Measurements from ENCODE around the gene RPS17.

The RPS17 gene

GRCh38 chr15:82540984-82541431 is 751 bp upstream of the RPS17 start:
- no peaks in the 10 kb centered on the region for H3K9me3 ChIP-seq
- peaks cover 25 to 27% of the 10 kb centered on the region in 2 experiments for H3K4me1 ChIP-seq (ENCODE audit: control insufficient read depth in 1 of 2, insufficient read depth in 1 of 2, low read depth in 1 of 2, low read length in 1 of 2)
- H3K27ac ChIP-seq, result peak overlapping the region; percentile 80
- peaks cover 18% of the 10 kb centered on the region for H3K27me3 ChIP-seq
- peaks cover 26% of the 10 kb centered on the region for H3K36me3 ChIP-seq
- TF ChIP-seq, protein P1, sequence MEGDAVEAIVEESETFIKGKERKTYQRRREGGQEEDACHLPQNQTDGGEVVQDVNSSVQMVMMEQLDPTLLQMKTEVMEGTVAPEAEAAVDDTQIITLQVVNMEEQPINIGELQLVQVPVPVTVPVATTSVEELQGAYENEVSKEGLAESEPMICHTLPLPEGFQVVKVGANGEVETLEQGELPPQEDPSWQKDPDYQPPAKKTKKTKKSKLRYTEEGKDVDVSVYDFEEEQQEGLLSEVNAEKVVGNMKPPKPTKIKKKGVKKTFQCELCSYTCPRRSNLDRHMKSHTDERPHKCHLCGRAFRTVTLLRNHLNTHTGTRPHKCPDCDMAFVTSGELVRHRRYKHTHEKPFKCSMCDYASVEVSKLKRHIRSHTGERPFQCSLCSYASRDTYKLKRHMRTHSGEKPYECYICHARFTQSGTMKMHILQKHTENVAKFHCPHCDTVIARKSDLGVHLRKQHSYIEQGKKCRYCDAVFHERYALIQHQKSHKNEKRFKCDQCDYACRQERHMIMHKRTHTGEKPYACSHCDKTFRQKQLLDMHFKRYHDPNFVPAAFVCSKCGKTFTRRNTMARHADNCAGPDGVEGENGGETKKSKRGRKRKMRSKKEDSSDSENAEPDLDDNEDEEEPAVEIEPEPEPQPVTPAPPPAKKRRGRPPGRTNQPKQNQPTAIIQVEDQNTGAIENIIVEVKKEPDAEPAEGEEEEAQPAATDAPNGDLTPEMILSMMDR (IDR thresholded peaks at IDR 0.05), result no peak
- H3K4me3 ChIP-seq (ENCODE audit: low read depth in 1 of 2, low read length in 1 of 2), result peak overlapping the region; percentile 88 to 89

GRCh38 chr15:82539691-82540054 is 584 bp downstream of the RPS17 start:
- Histone ChIP-seq H3K9me3 (no peaks in the 10 kb centered on the region), H3K4me1 (ENCODE audit: control insufficient read depth in 1 of 2, insufficient read depth in 1 of 2, low read depth in 1 of 2, low read length in 1 of 2) (peaks cover 25 to 27% of the 10 kb centered on the region in 2 experiments), H3K36me3 (peaks cover 38% of the 10 kb centered on the region), H3K4me3 (ENCODE audit: low read depth in 1 of 2, low read length in 1 of 2) (peak overlapping the region; percentile 88 to 89), H3K27me3 (peaks cover 5% of the 10 kb centered on the region), H3K27ac (peak overlapping the region; percentile 80)
- TF ChIP-seq, protein P1 (IDR thresholded peaks at IDR 0.05), result no peak

GRCh38 chr15:82538961-82539690 is 1.1 kb downstream of the RPS17 start:
- peak overlapping the region; percentile 88 to 89 for H3K4me3 ChIP-seq (ENCODE audit: low read depth in 1 of 2, low read length in 1 of 2)
- no peaks in the 10 kb centered on the region for H3K27me3 ChIP-seq
- H3K4me1 ChIP-seq (ENCODE audit: control insufficient read depth in 1 of 2, insufficient read depth in 1 of 2, low read depth in 1 of 2, low read length in 1 of 2), result peaks cover 25 to 27% of the 10 kb centered on the region in 2 experiments
- peak overlapping the region; percentile 80 for H3K27ac ChIP-seq
- no peaks in the 10 kb centered on the region for H3K9me3 ChIP-seq
- peaks cover 43% of the 10 kb centered on the region for H3K36me3 ChIP-seq
- TF ChIP-seq, protein P1 (IDR thresholded peaks at IDR 0.05), result no peak

GRCh38 chr15:82537351-82537908 is 2.8 kb downstream of the RPS17 start:
- no peaks in the 10 kb centered on the region for H3K27me3 ChIP-seq
- H3K9me3 ChIP-seq, result no peaks in the 10 kb centered on the region
- no peak overlapping the region for H3K4me3 ChIP-seq (ENCODE audit: low read depth in 1 of 2, low read length in 1 of 2)
- no peak overlapping the region for H3K27ac ChIP-seq
- H3K36me3 ChIP-seq, result peaks cover 51% of the 10 kb centered on the region
- TF ChIP-seq, protein P1 (IDR thresholded peaks at IDR 0.05), result no peak
- H3K4me1 ChIP-seq (ENCODE audit: control insufficient read depth in 1 of 2, insufficient read depth in 1 of 2, low read depth in 1 of 2, low read length in 1 of 2), result peaks cover 25 to 27% of the 10 kb centered on the region in 2 experiments

- Histone ChIP-seq H3K27me3 (no peaks in the 10 kb centered on the region), H3K36me3 (peaks cover 51% of the 10 kb centered on the region), H3K4me3 (ENCODE audit: low read depth in 1 of 2, low read length in 1 of 2) (no peak overlapping the region), H3K4me1 (ENCODE audit: control insufficient read depth in 1 of 2, insufficient read depth in 1 of 2, low read depth in 1 of 2, low read length in 1 of 2) (peaks cover 25 to 27% of the 10 kb centered on the region in 2 experiments), H3K27ac (no peak overlapping the region), H3K9me3 (no peaks in the 10 kb centered on the region)
- TF ChIP-seq, protein P1 (IDR thresholded peaks at IDR 0.05), result no peak
These were observed 3.6 kb downstream of the RPS17 start for GRCh38 chr15:82536409-82537350.

Measured in neutrophil (primary cell).